T-cell (primary cell): ENCODE data around the gene NEU4. TPM values are rescaled to one million over a fixed set of nuclear protein-coding genes. Genes with fewer than 3 reads are reported as not detected.

ENCODE experiments used
- ATAC-seq, 4 experiments: fragments of 200-7000 bp in 3 of 4; fragments of 150-1000 bp in 1 of 4; cut with Tn5 transposase; replicated peaks in 1 of 4; 1 replicate in 3 of 4; 2 replicates in 1 of 4; pipeline ENCODE4 v1.10.0; 2021; ENCODE audit warnings: moderate library complexity in 3 of 4, mild to moderate bottlenecking in 2 of 4, moderate number of reproducible peaks in 1 of 4
- CTCF ChIA-PET, 2 donors: fragments of 300-600 bp; sonication (Branson Sonifier 250); formaldehyde crosslinking; loops; one replicate each; lab custom pipeline; 2022; ENCODE audit warnings: antibody characterized with exemption in 2 of 2; lab: Charles Lee
- POLR2A ChIA-PET, 2 donors: fragments of 300-600 bp; sonication (Branson Sonifier 250); formaldehyde crosslinking; loops; one replicate each; lab custom pipeline; 2022; ENCODE audit warnings: antibody characterized with exemption in 2 of 2; lab: Charles Lee
- DNase-seq, 35 experiments: peaks; one replicate each; pipeline versions ENCODE4 v3.0.0 to v3.0.0-alpha.2; 2013 to 2023
- H3K27ac ChIP-seq: one replicate; pipeline ENCODE4 v1.5.1; 2013; ENCODE audit warnings: low read length
- H3K27me3 ChIP-seq, 2 experiments: replicated peaks in 1 of 2; 1 replicate in 1 of 2; 2 replicates in 1 of 2; pipeline versions ENCODE4 v1.6.1 to v1.7.0; 2013; ENCODE audit warnings: low read length in 1 of 2, mixed read lengths in 1 of 2; ENCODE audit not compliant: control insufficient read depth in 2 of 2, insufficient read depth in 2 of 2; ENCODE audit errors: extremely low read depth in 1 of 2
- H3K36me3 ChIP-seq, 2 donors: 1 replicate in 1 of 2; 2 replicates in 1 of 2; pipeline versions ENCODE4 v1.6.1 to v1.7.0; 2013; ENCODE audit warnings: low read length in 1 of 2; ENCODE audit not compliant: control insufficient read depth in 2 of 2, insufficient read depth in 1 of 2; ENCODE audit errors: extremely low read depth in 1 of 2
- H3K4me1 ChIP-seq, 2 experiments: 1 replicate in 1 of 2; 2 replicates in 1 of 2; pipeline versions ENCODE4 v1.6.1 to v1.7.0; 2013; ENCODE audit warnings: low read length in 2 of 2, mixed read lengths in 1 of 2; ENCODE audit not compliant: insufficient read depth in 2 of 2, control insufficient read depth in 1 of 2; ENCODE audit errors: extremely low read depth in 1 of 2
- H3K4me3 ChIP-seq, 2 donors: 1 replicate in 1 of 2; 2 replicates in 1 of 2; pipeline versions ENCODE4 v1.5.1 to v1.7.0; 2013; ENCODE audit warnings: mild to moderate bottlenecking in 2 of 2, low read length in 1 of 2, moderate library complexity in 1 of 2; ENCODE audit not compliant: control insufficient read depth in 1 of 2; ENCODE audit errors: extremely low read depth in 1 of 2
- H3K9me3 ChIP-seq: 2 replicates; pipeline ENCODE4 v1.7.0; 2013
- H3K27ac Mint-ChIP-seq, 2 donors: one replicate each; pipeline ENCODE4 v1.8.0; 2020 to 2021; ENCODE audit warnings: mild to moderate bottlenecking in 2 of 2, mixed read lengths in 2 of 2
- H3K27me3 Mint-ChIP-seq, 2 donors: one replicate each; pipeline ENCODE4 v1.8.0; 2021 to 2022; ENCODE audit warnings: mixed read lengths in 2 of 2
- H3K36me3 Mint-ChIP-seq: one replicate; pipeline ENCODE4 v1.8.0; 2021; ENCODE audit warnings: mixed read lengths
- H3K4me1 Mint-ChIP-seq, 3 donors: one replicate each; pipeline ENCODE4 v1.8.0; 2020 to 2022; ENCODE audit warnings: mixed read lengths in 3 of 3, mild to moderate bottlenecking in 1 of 3
- H3K4me3 Mint-ChIP-seq, 3 donors: one replicate each; pipeline ENCODE4 v1.8.0; 2020 to 2022; ENCODE audit warnings: mild to moderate bottlenecking in 3 of 3, mixed read lengths in 3 of 3, moderate library complexity in 3 of 3
- H3K9me3 Mint-ChIP-seq, 3 donors: one replicate each; pipeline ENCODE4 v1.8.0; 2020 to 2022; ENCODE audit warnings: mixed read lengths in 3 of 3
- WGBS: methylation state at CpG from one replicate; pipeline ENCODE4 v1.1.5; 2013; ENCODE audit warnings: missing lambda C conversion rate; ENCODE audit not compliant: insufficient coverage; 5-methylcytosine and 5-hydroxymethylcytosine counted together
- total RNA-seq, 35 experiments: library from RNA in 6 of 35; stranded (reverse) in 6 of 35; fragments of 120-200 nt in 1 of 35; gene quantifications; one replicate each; pipeline versions ENCODE4 v1.2.1 to v1.2.4 and lab custom pipeline; 2013 to 2026

Gene NEU4
- total RNA-seq, 5 donors from 2014 or later (not counting 1 experiment from before 2014, with no cell fraction given): 0.26 to 1.6 (median 1.4) TPM; not detected in 2

DNA sequence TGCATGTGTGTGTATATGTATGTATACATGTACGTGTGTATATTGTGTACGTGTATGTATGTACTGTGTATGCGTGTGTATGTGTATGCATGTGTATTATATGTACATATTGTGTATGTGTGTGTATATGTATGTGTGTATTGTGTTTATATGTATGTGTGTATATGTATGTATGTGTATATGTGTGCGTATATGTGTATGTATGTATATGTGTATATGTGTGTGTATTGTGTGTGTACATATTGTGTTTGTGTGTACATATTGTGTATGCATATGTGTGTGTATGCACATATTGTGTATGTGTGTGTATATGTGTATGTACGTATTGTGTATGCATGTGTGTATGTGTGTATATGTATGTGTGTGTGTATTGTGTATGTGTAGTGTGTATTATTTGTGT lies 15.6 kb upstream of the NEU4 start:
- ATAC-seq (no peak), DNase-seq (no peak)
- H3K4me3 ChIP-seq: no peak overlapping the region
- H3K9me3 Mint-ChIP-seq: peaks cover 0 to 6% (median 0%) of the 10 kb centered on the region in 3 donors
- no peak overlapping the region for H3K27ac Mint-ChIP-seq
- 99% methylated on average over 5 of the region's 5 CpGs for WGBS
- no peaks in the 10 kb centered on the region for H3K36me3 Mint-ChIP-seq
- H3K9me3 ChIP-seq: no peaks in the 10 kb centered on the region
- peaks cover 0 to 2% of the 10 kb centered on the region in 2 donors for H3K27me3 Mint-ChIP-seq
- ChIA-PET POLR2A (no interaction called here), CTCF (no interaction called here)
- H3K4me3 Mint-ChIP-seq: no peak overlapping the region
- H3K4me1 Mint-ChIP-seq: peaks cover 0 to 7% (median 5%) of the 10 kb centered on the region in 3 donors
- no peak overlapping the region for H3K27ac ChIP-seq
- H3K36me3 ChIP-seq: no peaks in the 10 kb centered on the region
- peaks cover 0 to 4% of the 10 kb centered on the region in 2 experiments for H3K4me1 ChIP-seq
- peaks cover 0 to 3% of the 10 kb centered on the region in 2 experiments for H3K27me3 ChIP-seq

DNA sequence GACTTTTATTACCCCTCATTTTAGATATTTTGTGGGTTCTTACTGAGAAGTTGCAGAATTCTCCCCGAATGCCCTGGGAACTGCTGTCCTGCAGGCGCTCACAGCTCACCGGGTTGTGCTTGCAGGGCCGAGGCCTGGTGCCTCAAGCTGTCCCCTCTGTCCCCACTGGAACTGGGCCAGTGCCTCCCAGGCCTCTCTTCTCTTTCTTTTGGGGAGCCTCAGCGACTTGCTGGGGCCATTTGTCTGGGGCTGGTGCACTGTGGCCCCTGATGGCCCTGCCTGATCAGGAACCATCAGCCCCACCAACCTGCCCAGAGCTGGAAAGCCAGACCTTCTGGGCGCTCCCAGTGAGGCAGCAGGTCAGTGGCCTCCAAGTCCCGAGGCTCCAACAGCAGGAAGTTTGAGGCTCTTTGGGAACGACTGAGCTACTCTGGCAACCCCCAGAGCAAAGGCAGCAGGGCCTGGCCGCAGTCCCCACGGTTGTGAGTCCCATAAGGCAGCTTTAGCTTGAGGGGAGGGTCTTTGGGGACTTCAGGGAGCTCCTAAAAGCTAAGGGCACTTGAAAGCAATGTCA lies 14.7 kb upstream of the NEU4 start:
- 93% methylated on average over 9 of the region's 10 CpGs for WGBS

DNA sequence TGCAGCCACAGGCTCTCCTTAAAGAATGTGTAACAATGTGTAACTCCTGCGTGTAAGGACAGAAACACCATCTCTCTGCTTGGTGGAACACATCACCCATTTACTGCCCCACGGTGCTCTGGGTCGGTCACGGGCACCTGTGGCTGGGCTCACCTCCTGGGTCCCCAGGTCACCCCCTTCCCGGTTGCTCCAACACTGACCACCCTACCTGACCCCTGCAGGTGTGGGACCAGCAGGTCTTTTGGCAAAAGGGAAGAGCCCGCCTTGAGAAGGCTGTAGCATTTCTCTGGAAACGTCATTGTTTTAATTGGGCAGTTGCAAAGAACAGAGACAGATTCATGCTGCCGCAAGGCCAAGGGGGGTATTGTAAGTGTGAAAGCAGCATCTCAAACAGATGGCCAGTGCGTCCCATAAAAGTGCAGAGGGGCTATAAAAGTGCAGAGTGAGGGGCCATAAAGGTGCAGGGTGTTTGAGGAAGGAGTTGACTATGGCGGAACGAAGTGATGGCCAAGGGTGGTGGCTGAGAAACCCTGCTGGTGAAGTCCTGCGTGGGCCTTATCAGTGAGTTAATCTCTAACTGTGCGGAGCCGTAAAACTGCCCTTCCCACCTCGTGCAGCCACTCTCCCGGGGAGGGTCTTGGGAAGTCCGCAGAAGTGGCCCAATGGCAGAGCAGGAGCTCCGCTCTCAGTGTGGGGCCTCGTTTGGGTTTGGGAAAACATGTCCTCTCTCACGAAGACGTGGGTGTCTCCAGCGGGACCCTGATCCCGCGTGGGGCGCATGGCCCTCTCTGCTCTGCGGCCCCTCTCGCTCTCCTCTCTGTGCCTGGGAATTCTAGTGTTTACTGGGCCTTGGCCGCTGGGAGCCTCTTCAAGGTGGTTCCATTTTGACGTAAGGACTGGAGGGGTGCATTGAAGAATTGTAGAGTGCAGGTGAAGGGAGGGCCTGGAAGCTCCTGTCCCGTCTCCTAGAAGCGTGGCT lies 13.7 kb upstream of the NEU4 start:
- ChIA-PET CTCF (no interaction called here), POLR2A (interaction anchor here in 1 of 2 donors (0.6 kb wide), 1 partner anchor 248 kb away, joined by 5 read pairs; no protein-coding TSS in a partner anchor)
- Histone ChIP-seq H3K4me1 (no peaks in the 10 kb centered on the region), H3K27ac (no peak overlapping the region), H3K9me3 (no peaks in the 10 kb centered on the region), H3K4me3 (no peak overlapping the region), H3K36me3 (no peaks in the 10 kb centered on the region), H3K27me3 (peaks cover 0 to 5% of the 10 kb centered on the region in 2 experiments)
- WGBS: 90% methylated on average over 29 of the region's 31 CpGs
- Mint-ChIP-seq H3K36me3 (no peaks in the 10 kb centered on the region), H3K9me3 (peaks cover 0 to 4% (median 0%) of the 10 kb centered on the region in 3 donors), H3K4me3 (no peak overlapping the region), H3K4me1 (no peaks in the 10 kb centered on the region), H3K27ac (no peak overlapping the region), H3K27me3 (peaks cover 0 to 2% of the 10 kb centered on the region in 2 donors)
- peak in 1 of 35 experiments; percentile 7 for DNase-seq
- ATAC-seq: no peak

More for the DNA sequence above, 14.7 kb upstream of the NEU4 start:
- no peaks in the 10 kb centered on the region for H3K36me3 Mint-ChIP-seq
- DNase-seq (peak in 1 of 35 experiments; percentile 4), ATAC-seq (no peak)
- no peaks in the 10 kb centered on the region for H3K36me3 ChIP-seq
- no peak overlapping the region for H3K27ac ChIP-seq
- H3K27ac Mint-ChIP-seq: no peak overlapping the region
- no peaks in the 10 kb centered on the region for H3K9me3 ChIP-seq
- H3K4me3 Mint-ChIP-seq: no peak overlapping the region
- peaks cover 0 to 2% of the 10 kb centered on the region in 2 donors for H3K27me3 Mint-ChIP-seq
- peaks cover 0 to 5% of the 10 kb centered on the region in 2 experiments for H3K27me3 ChIP-seq
- POLR2A ChIA-PET: interaction anchor here in 1 of 2 donors (0.6 kb wide), 1 partner anchor 247 kb away, joined by 5 read pairs; no protein-coding TSS in a partner anchor
- H3K4me1 ChIP-seq: no peaks in the 10 kb centered on the region
- H3K4me1 Mint-ChIP-seq: no peaks in the 10 kb centered on the region
- H3K4me3 ChIP-seq: no peak overlapping the region
- peaks cover 0 to 6% (median 0%) of the 10 kb centered on the region in 3 donors for H3K9me3 Mint-ChIP-seq
- CTCF ChIA-PET: no interaction called here

DNA sequence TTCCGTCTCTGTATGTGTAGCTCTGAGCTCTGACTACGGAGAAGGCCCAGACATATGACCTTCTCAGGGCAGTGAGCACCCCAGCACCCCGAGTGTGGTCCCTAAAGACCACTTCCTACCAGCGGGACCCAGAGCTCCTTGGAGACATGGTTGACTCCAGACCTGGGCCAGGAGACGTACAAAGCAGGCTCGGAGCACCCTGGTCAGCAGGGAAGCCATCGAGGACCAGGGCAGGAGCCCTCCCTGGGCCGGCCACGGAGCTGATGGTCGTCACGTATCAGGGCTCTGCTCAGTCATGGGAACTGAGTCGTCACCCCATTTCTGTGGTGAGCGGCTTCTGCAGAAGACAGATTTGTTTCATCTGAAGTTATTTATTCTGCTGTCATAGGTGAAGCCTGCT lies 12.8 kb upstream of the NEU4 start:
- no peak for DNase-seq
- Mint-ChIP-seq H3K27me3 (peaks cover 0 to 2% of the 10 kb centered on the region in 2 donors), H3K9me3 (no peaks in the 10 kb centered on the region), H3K27ac (no peak overlapping the region), H3K4me1 (no peaks in the 10 kb centered on the region), H3K36me3 (no peaks in the 10 kb centered on the region), H3K4me3 (no peak overlapping the region)
- Histone ChIP-seq H3K4me1 (no peaks in the 10 kb centered on the region), H3K27ac (no peak overlapping the region), H3K36me3 (no peaks in the 10 kb centered on the region), H3K9me3 (no peaks in the 10 kb centered on the region), H3K27me3 (peaks cover 0 to 5% of the 10 kb centered on the region in 2 experiments), H3K4me3 (no peak overlapping the region)
- ATAC-seq: no peak
- 94% methylated on average over 12 of the region's 13 CpGs for WGBS
- ChIA-PET POLR2A (interaction anchor here in 1 of 2 donors (0.6 kb wide), 1 partner anchor 58 kb away, joined by 5 read pairs; no protein-coding TSS in a partner anchor), CTCF (no interaction called here)

DNA sequence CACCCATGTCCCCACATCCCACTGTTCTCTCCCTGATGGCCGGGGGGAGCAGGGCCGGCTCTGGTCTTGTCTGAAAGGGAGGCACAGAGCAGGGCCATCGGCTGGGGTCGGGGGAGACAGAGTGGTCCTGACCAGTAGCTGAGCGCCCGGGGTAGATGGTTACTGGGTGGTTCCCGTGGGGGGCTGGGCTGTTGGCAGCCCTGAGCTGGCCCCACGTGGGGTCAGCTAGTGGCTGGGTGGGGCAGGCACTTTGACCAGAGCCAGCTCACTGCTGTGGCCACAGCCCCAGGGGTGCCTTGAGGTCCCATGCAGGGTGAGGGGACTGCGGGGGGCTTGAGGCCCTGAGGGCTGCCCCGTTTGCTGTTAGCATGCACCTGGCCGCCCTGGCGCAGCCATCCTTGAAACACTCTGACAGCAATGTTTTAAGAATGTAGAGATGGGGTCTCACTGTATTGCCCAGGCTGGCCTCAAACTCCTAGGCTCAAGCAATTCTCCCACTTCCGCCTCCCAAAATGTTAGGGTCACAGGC lies 12.3 kb upstream of the NEU4 start:
- DNase-seq (no peak), ATAC-seq (no peak)
- H3K4me3 ChIP-seq: no peak overlapping the region
- Mint-ChIP-seq H3K27ac (no peak overlapping the region), H3K36me3 (no peaks in the 10 kb centered on the region), H3K27me3 (peaks cover 0 to 2% of the 10 kb centered on the region in 2 donors), H3K9me3 (no peaks in the 10 kb centered on the region), H3K4me1 (no peaks in the 10 kb centered on the region), H3K4me3 (no peak overlapping the region)
- 91% methylated on average over 7 of the region's 13 CpGs for WGBS
- no peaks in the 10 kb centered on the region for H3K4me1 ChIP-seq
- ChIA-PET CTCF (no interaction called here), POLR2A (interaction anchor here in 1 of 2 donors (0.6 kb wide), 1 partner anchor 58 kb away, joined by 5 read pairs; no protein-coding TSS in a partner anchor)
- no peaks in the 10 kb centered on the region for H3K9me3 ChIP-seq
- H3K27ac ChIP-seq: no peak overlapping the region
- H3K27me3 ChIP-seq: peaks cover 0 to 5% of the 10 kb centered on the region in 2 experiments
- H3K36me3 ChIP-seq: no peaks in the 10 kb centered on the region

DNA sequence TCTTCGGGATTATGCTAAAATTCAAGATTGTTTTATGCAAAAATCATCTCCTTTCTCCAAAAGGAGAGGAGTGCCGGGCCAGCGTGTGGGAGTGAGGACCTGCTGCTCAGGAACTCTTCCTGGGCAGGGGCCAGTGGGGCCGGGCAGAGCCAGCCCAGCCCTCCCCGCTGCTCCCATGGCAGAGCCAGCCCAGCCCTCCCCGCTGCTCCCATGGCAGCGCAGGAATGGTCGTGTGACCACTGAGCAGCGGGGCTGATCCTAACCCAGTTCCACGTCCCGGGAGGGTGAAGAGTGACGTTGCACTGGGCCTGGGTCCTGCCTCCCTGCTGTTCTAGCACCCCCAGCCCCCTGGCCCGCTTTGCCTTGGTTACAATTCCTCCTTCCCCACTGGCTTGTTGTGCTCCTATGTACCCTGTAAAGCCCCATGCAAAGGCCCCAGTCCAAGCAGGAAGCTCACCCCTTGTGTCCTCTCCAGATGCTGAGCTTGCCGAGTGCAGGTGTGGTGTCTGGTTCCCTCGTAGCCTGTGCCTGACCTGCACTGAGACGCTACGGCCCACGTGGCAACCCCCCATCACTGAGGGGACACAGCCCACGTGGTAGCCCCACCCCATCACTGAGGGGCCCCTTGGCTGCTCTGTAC lies 11.4 kb upstream of the NEU4 start:
- Histone ChIP-seq H3K27ac (no peak overlapping the region), H3K27me3 (peaks cover 0 to 5% of the 10 kb centered on the region in 2 experiments), H3K36me3 (no peaks in the 10 kb centered on the region), H3K9me3 (no peaks in the 10 kb centered on the region), H3K4me1 (no peaks in the 10 kb centered on the region), H3K4me3 (no peak overlapping the region)
- POLR2A ChIA-PET: no interaction called here
- Mint-ChIP-seq H3K4me3 (no peak overlapping the region), H3K36me3 (no peaks in the 10 kb centered on the region), H3K27ac (no peak overlapping the region), H3K4me1 (no peaks in the 10 kb centered on the region), H3K27me3 (peaks cover 0 to 2% of the 10 kb centered on the region in 2 donors), H3K9me3 (no peaks in the 10 kb centered on the region)
- WGBS: 97% methylated on average over 10 of the region's 19 CpGs
- peak in 1 of 35 experiments; percentile 6 for DNase-seq
- CTCF ChIA-PET: no interaction called here
- ATAC-seq: no peak
